ENCODE measurements around the gene SH2D2A. TPM values are rescaled to one million over a fixed set of nuclear protein-coding genes. Genes with fewer than 3 reads are reported as not detected.
A peak's percentile ranks its signal among the peaks of the same experiment; 100 is the strongest.

The SH2D2A gene
- total RNA-seq, 1 donor from 2014 or later: 4.9 TPM

DNA sequence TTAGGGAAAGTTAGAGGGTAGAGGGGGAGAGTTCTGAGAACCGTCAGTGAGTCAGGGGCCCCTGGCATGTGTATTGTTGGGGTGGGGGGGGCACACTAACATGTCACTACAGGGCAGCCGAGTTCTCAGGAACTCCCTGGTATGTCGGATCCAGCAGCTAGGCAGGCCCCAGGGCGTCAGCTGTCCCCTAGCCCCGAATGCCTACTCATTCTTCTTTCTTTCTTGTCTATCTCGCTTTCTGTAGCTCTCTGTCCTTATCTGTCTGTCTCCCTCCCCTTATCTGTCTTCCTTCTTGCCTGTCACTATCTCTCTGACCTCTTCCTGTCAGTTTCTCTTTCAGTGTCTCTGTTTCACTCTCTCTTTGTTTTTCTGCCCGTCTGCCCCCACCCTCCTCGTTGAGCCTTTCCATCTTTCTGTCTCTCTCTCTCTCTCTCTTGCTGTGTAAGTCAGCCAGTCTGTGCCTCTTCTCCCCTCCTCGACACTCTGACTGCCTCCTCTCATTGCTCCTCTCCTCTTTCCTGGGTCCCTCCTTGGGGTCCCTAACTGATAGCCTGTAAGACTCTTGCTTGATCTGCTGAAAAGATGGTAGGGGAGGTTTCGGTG lies 46.5 kb upstream of the SH2D2A start:
- Histone ChIP-seq H3K4me3 (no peak overlapping the region), H3K4me1 (peaks cover 29% of the 10 kb centered on the region), H3K9me3 (no peaks in the 10 kb centered on the region), H3K36me3 (no peaks in the 10 kb centered on the region), H3K27me3 (no peaks in the 10 kb centered on the region), H3K27ac (no peak overlapping the region)
- DNase-seq (ENCODE audit: extremely low spot score in 2 of 2): no peak
- TF ChIP-seq POLR2A (IDR thresholded peaks at IDR 0.05) (no peak), POLR2AphosphoS5 (IDR thresholded peaks at IDR 0.05; ENCODE audit: insufficient read depth in 1 of 2, low read depth in 1 of 2) (no peak)
- TF ChIP-seq, protein P1, sequence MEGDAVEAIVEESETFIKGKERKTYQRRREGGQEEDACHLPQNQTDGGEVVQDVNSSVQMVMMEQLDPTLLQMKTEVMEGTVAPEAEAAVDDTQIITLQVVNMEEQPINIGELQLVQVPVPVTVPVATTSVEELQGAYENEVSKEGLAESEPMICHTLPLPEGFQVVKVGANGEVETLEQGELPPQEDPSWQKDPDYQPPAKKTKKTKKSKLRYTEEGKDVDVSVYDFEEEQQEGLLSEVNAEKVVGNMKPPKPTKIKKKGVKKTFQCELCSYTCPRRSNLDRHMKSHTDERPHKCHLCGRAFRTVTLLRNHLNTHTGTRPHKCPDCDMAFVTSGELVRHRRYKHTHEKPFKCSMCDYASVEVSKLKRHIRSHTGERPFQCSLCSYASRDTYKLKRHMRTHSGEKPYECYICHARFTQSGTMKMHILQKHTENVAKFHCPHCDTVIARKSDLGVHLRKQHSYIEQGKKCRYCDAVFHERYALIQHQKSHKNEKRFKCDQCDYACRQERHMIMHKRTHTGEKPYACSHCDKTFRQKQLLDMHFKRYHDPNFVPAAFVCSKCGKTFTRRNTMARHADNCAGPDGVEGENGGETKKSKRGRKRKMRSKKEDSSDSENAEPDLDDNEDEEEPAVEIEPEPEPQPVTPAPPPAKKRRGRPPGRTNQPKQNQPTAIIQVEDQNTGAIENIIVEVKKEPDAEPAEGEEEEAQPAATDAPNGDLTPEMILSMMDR (IDR thresholded peaks at IDR 0.05): no peak
- intact Hi-C loops (cut with DNase I): no loop called here

DNA sequence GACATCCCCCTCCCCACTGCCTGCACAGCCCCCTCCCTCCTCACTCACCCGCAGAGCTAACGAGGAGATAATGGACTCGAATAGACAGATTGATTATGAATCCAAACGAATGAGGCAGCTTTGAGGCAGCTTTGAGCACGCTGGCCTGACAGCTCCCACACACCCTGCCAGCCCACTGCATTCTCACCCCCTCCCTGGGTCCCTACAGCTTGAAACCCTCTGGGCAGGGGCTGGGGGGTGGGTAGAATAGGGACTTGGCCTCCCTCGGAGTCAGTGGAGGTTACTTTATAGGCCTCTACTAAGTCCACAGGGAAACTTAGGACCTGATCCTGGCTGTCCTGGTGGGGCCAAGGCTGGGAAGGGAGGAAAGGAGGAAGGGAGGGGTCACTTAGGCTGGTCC lies 45.9 kb upstream of the SH2D2A start:
- intact Hi-C loops (cut with DNase I): no loop called here

DNA sequence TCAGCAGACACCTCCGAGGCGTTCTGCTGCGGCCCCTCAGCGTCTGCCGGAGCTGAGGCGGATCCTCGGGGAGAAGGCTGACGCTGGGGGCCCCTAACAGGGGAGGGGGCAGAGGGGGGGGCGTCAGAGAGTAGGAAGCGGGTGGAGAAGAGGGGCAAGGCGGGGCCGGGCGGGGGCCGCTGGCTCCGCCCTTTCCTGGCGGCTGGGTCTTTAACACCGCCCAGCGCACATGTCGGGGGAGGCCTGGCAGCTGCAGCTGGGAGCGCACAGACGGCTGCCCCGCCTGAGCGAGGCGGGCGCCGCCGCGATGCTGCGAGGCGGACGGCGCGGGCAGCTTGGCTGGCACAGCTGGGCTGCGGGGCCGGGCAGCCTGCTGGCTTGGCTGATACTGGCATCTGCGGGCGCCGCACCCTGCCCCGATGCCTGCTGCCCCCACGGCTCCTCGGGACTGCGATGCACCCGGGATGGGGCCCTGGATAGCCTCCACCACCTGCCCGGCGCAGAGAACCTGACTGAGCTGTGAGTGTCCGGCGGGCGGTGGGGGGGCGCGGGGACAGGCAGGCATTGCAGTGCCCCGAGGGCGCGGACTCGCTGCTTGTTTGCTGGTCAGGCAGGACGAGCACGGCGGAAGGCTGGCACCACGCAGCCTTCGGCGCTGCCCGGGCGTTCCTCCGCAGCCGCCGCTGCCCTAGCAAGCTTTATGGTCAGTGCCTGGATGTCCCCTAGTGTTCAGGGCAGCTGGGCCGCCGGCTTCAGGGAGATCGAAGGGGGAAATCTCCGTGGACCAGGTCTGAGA lies 44.2 kb upstream of the SH2D2A start, which contains the start of gene NTRK1:
Gene NTRK1 (plus strand): TSS at position 238 of the 796 bp plus-strand sequence. CDS start 70 bp downstream, at position 308.
- Histone ChIP-seq H3K9me3 (no peaks in the 10 kb centered on the region), H3K4me3 (peak within 1 kb of the TSS; percentile 40 to 51), H3K27ac (peak within 1 kb of the TSS; percentile 62), H3K4me1 (peaks cover 29% of the 10 kb centered on the region), H3K36me3 (no peaks in the 10 kb centered on the region), H3K27me3 (no peaks in the 10 kb centered on the region)
- no peak for TF ChIP-seq POLR2AphosphoS5 (IDR thresholded peaks at IDR 0.05; ENCODE audit: insufficient read depth in 1 of 2, low read depth in 1 of 2)
- no peak for TF ChIP-seq POLR2A (IDR thresholded peaks at IDR 0.05)
- TF ChIP-seq, protein P1 (IDR thresholded peaks at IDR 0.05): no peak
- intact Hi-C loops (cut with DNase I): no loop called here
- DNase-seq (ENCODE audit: extremely low spot score in 2 of 2): no peak

More for the DNA sequence above, 45.9 kb upstream of the SH2D2A start:
- no peak overlapping the region for H3K27ac ChIP-seq
- no peak overlapping the region for H3K4me3 ChIP-seq
- peaks cover 29% of the 10 kb centered on the region for H3K4me1 ChIP-seq
- TF ChIP-seq POLR2A (IDR thresholded peaks at IDR 0.05) (no peak), POLR2AphosphoS5 (IDR thresholded peaks at IDR 0.05; ENCODE audit: insufficient read depth in 1 of 2, low read depth in 1 of 2) (no peak)
- TF ChIP-seq, protein P1 (IDR thresholded peaks at IDR 0.05): no peak
- no peaks in the 10 kb centered on the region for H3K9me3 ChIP-seq
- no peak for DNase-seq (ENCODE audit: extremely low spot score in 2 of 2)
- no peaks in the 10 kb centered on the region for H3K36me3 ChIP-seq
- H3K27me3 ChIP-seq: no peaks in the 10 kb centered on the region

DNA sequence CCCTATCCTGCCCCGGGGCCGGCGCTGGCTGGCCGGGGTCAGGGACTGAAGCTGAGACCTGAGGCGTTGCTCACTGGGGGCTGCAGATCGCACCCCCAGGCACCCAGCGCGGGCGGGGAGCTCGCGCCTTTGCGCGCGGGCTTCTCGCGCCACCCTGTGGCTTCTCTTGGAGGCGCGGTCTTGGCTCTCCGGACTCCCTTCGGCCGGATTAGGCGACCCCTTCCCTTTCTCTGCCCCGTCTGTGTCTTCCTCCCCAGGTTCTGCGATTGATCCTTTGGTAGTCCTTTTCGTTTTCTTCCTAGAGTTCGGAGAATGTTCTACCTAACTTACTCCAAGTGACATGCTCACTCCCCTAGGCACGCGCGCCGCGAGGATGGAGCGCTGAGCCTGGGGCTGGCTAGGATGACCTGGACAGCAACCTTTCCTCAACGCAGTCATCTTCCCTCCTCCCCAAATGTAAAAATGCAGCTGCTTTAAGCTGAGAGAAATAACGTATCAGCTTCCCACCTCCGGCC lies 43.5 kb upstream of the SH2D2A start:
- no peaks in the 10 kb centered on the region for H3K36me3 ChIP-seq
- H3K27ac ChIP-seq: peak overlapping the region; percentile 62
- no peaks in the 10 kb centered on the region for H3K9me3 ChIP-seq
- no peak for DNase-seq (ENCODE audit: extremely low spot score in 2 of 2)
- peaks cover 29% of the 10 kb centered on the region for H3K4me1 ChIP-seq
- peak in 1 of 2 donors; percentile 29 for TF ChIP-seq POLR2AphosphoS5 (IDR thresholded peaks at IDR 0.05; ENCODE audit: insufficient read depth in 1 of 2, low read depth in 1 of 2)
- TF ChIP-seq, protein P1 (IDR thresholded peaks at IDR 0.05): peak; percentile 71 to 85 (median 77)
- no peak for TF ChIP-seq POLR2A (IDR thresholded peaks at IDR 0.05)
- intact Hi-C loops (cut with DNase I): no loop called here
- H3K27me3 ChIP-seq: no peaks in the 10 kb centered on the region
- peak overlapping the region; percentile 40 to 51 for H3K4me3 ChIP-seq
